Measurements from ENCODE around the gene DUS3L.

DUS3L gene

GRCh38 chr19:5790559-5791520 is at the start of gene DUS3L:
TSS of gene DUS3L (minus strand) at chr19:5791163. CDS start at chr19:5791141, 22 bp downstream.
- intact Hi-C loops (cut with DNase I), result loop anchor here (2.0 kb wide), 1 partner anchor 112 kb away; the partner anchor contains the start of gene NDUFA11

GRCh38 chr19:5839065-5840017 is 48.4 kb upstream of the DUS3L start, which contains the start of gene FUT6:
TSS of gene FUT6 (minus strand) at chr19:5839702. CDS start at chr19:5832567, 7,135 bp downstream.
- intact Hi-C loops (cut with DNase I), result no loop called here
- DNase-seq, result no peak

More at GRCh38 chr19:5790559-5791520, at the start of gene DUS3L:
- peak; percentile 93 to 99 (median 97) for DNase-seq

- no peak for DNase-seq
- intact Hi-C loops (cut with DNase I), result no loop called here
These were observed 47.5 kb upstream of the DUS3L start for GRCh38 chr19:5838353-5839064.

GRCh38 chr19:5837761-5838352 is 46.9 kb upstream of the DUS3L start:
- no peak for DNase-seq
- intact Hi-C loops (cut with DNase I), result no loop called here

- DNase-seq, result no peak
- intact Hi-C loops (cut with DNase I), result no loop called here
These were observed 41.7 kb upstream of the DUS3L start for GRCh38 chr19:5832527-5833216.

GRCh38 chr19:5832061-5832460 is 41.1 kb upstream of the DUS3L start:
- intact Hi-C loops (cut with DNase I), result no loop called here
- no peak for DNase-seq

GRCh38 chr19:5831159-5831558 is 40.2 kb upstream of the DUS3L start:
- no peak for DNase-seq
- intact Hi-C loops (cut with DNase I), result no loop called here

- DNase-seq, result no peak
- intact Hi-C loops (cut with DNase I), result no loop called here
These were observed 38.8 kb upstream of the DUS3L start for GRCh38 chr19:5829567-5830310.

GRCh38 chr19:5828661-5829566 is 38.0 kb upstream of the DUS3L start:
- DNase-seq, result no peak
- intact Hi-C loops (cut with DNase I), result no loop called here

- peak; percentile 17 to 84 (median 66) for DNase-seq
- intact Hi-C loops (cut with DNase I), result no loop called here
These were observed 37.1 kb upstream of the DUS3L start for GRCh38 chr19:5827891-5828660.

GRCh38 chr19:5827342-5827890 is 36.5 kb upstream of the DUS3L start:
- intact Hi-C loops (cut with DNase I), result no loop called here
- DNase-seq, result no peak

- DNase-seq, result peak in 5 of 42 donors; percentile 3 to 41 (median 11)
- intact Hi-C loops (cut with DNase I), result no loop called here
These were observed 35.8 kb upstream of the DUS3L start for GRCh38 chr19:5826531-5827341.

- peak in 11 of 42 donors; percentile 5 to 51 (median 18) for DNase-seq
- intact Hi-C loops (cut with DNase I), result no loop called here
These were observed 34.2 kb upstream of the DUS3L start for GRCh38 chr19:5825178-5825577.

GRCh38 chr19:5824751-5825150 is 33.8 kb upstream of the DUS3L start:
- intact Hi-C loops (cut with DNase I), result no loop called here
- no peak for DNase-seq

Measured in head of caudate nucleus (tissue), 42 donors.